ENCODE data around the gene PCNX3.

PCNX3 gene

DNA sequence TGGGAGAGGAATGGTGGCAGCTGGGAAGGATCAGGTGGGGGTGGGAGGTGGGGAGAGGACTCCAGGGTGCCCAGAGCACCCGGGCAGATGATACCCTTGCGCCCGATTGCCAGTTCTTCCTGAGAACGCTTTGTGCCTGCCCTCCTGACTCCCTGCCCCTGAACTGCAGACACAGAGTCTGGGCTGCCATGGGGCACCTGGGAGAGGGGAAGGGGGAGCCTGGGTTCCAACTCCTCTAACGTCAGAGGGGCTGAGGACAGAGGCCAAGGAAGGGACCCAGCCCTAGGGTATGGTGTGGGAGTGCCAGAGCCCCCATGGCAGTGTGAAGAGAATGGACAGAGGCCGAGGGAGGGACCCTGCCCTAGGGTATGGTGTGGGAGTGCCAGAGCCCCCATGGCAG is 19.1 kb upstream of the PCNX3 start:
- in situ Hi-C loops (cut with MboI; ENCODE audit: low sequenced_read_pairs): no loop called here

GRCh38 chr11:65598258-65598699 is 17.3 kb upstream of the PCNX3 start:
- in situ Hi-C loops (cut with MboI; ENCODE audit: low sequenced_read_pairs): no loop called here

DNA sequence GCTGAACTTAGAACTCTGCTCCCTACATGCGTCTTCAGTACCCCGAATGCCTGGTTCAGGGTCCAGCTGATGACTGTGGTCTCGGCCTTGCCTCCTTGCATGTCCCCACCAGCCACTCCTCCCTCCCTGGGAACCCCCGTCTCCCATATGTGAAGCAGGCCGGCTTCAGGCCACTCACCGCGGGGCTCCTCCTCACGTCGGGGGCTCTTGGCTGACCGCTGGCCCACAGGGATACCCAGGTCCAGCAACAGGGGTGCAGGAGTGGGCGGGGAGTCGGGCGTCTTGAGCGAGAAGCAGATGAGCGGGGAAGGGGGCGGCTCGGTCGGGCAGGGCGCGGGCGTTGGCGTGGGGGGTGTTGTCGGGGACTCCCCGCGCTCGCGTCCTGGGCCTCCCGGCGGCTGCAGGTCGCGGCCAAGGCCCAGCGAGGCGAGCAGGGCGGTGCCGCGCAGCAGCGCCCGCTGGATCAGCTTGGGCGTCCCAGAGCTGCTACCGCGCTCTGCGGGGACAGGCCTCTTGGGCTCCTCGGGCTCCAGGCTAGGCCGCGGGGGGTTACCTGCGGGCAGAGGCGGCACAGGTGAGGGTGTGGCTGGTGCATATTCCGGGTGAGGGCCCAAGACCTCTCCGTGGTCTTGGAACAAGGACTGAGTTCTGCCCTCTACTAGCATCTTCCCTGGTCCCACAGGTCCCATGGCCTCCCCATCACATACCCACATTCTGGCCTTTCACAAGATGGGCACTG is 16.2 kb upstream of the PCNX3 start:
- in situ Hi-C loops (cut with MboI; ENCODE audit: low sequenced_read_pairs): no loop called here

DNA sequence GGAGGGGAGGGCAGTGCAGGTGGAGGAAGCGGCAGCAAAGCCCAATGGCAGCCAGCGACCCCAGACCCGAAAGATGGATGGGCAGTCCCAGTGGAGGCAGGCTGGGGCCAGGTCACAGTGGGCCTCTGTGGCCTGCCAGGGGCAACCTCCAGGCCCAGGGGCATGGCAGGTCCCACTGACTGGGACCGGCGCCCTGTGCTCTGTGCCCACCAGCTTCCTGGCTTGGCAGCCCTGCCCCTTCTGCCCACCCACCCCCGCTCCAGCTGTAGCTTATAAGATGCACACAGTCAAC is 15.7 kb upstream of the PCNX3 start:
- in situ Hi-C loops (cut with MboI; ENCODE audit: low sequenced_read_pairs): no loop called here

GRCh38 chr11:65604258-65604657 is 11.3 kb upstream of the PCNX3 start:
- in situ Hi-C loops (cut with MboI; ENCODE audit: low sequenced_read_pairs): no loop called here

GRCh38 chr11:65606876-65607613 is 8.5 kb upstream of the PCNX3 start:
- in situ Hi-C loops (cut with MboI; ENCODE audit: low sequenced_read_pairs): no loop called here

- in situ Hi-C loops (cut with MboI; ENCODE audit: low sequenced_read_pairs): no loop called here
Observed at GRCh38 chr11:65607614-65608426, 7.8 kb upstream of the PCNX3 start.

GRCh38 chr11:65609229-65609628 is 6.3 kb upstream of the PCNX3 start:
- in situ Hi-C loops (cut with MboI; ENCODE audit: low sequenced_read_pairs): no loop called here

GRCh38 chr11:65609665-65610064 is 5.9 kb upstream of the PCNX3 start:
- in situ Hi-C loops (cut with MboI; ENCODE audit: low sequenced_read_pairs): no loop called here

DNA sequence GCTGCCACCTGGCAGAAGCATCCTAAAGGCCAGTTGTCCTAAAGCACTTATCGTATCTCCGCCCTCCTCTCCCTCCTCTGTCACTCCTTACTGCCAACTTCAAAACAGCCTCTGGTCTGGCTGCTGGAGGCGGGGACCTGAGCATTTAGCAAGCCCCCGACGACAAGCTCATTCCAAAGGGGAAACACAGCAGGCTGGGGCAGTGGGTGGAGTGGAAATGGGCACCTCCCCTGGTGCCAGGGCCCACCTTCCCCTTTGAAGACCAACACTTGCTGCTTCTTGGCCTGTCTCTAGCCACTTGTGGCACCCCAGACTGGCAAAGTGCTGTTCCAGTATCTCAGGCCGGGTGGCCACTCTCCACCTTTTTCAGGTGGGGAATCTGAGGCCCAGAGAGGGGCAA is 5.2 kb upstream of the PCNX3 start:
- in situ Hi-C loops (cut with MboI; ENCODE audit: low sequenced_read_pairs): no loop called here

DNA sequence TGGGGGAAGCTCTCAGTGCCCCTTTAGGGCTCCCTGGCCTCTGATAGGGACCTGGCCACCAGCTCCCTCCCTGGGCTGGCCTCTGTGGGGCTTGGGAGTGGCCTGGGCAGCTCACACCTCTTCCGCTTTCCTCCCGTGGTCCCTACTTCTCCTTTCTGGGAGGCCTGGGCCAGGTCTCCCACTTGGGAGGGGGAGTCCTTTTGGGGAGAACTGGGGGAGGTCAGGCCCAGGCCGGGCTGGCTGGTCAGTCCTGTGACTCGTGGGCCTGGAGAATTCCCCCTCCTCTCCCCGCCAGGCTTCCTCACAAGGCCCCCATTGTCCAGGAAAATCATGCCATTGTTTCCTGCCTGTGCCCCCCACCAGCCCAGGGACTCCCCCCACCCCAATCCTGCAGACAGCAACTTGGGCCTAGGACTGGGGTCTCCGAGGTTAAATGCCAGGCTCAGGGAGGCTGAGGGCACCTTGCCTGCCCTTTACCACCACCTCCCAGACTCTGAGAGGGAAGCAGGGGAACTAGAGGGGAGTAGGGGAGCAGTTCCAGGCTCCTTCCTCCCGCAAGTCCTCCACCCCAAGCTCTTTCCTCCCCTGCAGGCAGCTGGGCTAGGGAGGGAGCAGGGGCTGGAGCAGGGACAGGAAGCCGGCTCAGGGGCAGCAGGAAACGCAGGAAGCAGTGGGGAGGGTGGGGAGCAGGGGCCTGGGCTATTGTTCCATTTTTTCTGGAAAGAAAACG is 4.4 kb upstream of the PCNX3 start:
- in situ Hi-C loops (cut with MboI; ENCODE audit: low sequenced_read_pairs): no loop called here

GRCh38 chr11:65611758-65612603 is 3.6 kb upstream of the PCNX3 start:
- in situ Hi-C loops (cut with MboI; ENCODE audit: low sequenced_read_pairs): no loop called here

- in situ Hi-C loops (cut with MboI; ENCODE audit: low sequenced_read_pairs): no loop called here
Observed at GRCh38 chr11:65612691-65613090, 2.9 kb upstream of the PCNX3 start.

DNA sequence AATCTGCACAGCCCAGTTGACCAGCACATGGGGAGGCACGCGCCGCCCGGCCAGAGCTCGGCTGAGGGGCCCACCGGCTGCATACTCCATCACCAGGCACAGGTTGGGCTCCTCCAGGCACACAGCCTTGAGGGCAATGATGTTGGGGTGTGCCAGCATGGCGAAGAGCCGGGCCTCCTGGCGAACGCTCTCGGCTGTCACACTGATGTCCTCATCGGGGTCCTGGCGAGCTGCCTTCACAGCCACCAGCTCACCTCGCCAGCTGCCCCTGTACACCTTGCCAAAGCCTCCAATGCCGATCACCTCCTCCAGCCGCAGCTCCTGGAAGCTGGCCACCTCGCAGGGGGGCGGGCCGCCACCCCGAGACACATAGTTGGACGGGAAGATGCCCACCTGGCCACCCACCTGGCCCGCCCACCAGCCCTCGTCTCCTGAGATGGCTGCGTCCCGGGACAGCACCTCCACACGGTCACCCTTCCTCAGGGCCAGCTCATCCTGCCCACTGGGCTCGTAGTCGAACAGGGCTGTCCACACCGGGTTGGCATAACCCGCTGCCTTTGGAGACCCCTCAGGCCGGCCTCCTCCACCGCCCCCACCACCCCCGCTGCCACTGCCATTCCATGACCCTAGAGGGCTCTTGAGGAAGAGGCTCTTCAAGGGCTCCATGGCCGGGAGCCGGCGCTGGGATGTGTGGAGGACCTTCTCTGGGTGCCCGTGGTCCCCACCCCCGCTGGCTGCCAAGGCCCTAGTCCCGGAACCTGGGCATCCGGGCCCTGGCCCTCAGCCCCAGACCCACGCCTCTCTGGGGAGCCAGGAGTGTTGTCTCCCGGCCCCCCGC is 2.3 kb upstream of the PCNX3 start:
- in situ Hi-C loops (cut with MboI; ENCODE audit: low sequenced_read_pairs): no loop called here

DNA sequence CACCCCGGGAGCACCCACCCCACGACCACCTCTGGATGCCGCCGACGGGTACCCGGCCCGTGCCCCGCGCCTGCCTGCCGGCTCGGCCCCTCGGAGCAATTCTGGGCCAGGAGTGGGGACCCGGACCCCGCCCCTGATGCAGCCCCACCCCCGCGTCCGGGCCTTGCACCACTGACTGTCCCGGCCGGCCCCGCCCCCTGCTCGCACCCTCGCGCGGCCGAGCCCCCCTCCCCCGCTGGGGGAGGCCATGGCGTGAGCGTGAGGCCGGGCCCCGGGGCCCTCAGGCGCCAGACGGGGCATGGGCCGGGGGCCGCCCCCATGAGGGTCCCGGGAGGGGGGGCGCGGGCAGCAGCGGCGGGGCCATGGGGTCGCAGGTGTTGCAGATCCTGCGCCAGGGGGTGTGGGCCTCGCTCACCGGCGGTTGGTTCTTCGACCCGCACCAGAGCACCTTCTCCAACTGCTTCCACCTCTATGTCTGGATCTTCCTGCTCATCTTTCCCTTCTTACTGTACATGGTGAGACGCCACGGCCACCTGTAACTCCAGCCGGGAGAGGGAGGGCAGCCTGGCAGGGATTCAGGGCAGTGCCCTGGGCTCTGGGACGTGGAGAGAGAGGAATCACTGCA is 486 bp downstream of the PCNX3 start:
- in situ Hi-C loops (cut with MboI; ENCODE audit: low sequenced_read_pairs): no loop called here

DNA sequence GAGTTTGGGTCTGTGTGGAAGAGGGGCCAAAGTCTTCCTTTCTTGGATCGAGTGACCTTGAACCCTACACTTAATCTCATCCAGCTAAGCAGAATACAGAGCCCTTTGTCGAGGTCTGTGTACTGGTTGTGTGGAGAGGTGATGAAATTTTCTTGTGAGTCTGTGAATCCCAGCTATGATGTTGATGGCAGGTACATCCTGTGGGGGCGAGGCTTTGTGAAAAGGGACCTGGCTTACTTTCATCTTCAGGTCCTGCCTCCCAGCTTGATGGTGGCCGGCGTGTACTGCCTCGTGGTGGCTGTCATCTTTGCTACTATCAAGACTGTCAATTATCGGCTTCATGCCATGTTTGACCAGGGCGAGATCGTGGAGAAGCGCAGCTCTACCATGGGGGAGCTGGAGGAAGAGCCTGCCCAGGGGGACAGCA is 1.0 kb downstream of the PCNX3 start:
- in situ Hi-C loops (cut with MboI; ENCODE audit: low sequenced_read_pairs): no loop called here

DNA sequence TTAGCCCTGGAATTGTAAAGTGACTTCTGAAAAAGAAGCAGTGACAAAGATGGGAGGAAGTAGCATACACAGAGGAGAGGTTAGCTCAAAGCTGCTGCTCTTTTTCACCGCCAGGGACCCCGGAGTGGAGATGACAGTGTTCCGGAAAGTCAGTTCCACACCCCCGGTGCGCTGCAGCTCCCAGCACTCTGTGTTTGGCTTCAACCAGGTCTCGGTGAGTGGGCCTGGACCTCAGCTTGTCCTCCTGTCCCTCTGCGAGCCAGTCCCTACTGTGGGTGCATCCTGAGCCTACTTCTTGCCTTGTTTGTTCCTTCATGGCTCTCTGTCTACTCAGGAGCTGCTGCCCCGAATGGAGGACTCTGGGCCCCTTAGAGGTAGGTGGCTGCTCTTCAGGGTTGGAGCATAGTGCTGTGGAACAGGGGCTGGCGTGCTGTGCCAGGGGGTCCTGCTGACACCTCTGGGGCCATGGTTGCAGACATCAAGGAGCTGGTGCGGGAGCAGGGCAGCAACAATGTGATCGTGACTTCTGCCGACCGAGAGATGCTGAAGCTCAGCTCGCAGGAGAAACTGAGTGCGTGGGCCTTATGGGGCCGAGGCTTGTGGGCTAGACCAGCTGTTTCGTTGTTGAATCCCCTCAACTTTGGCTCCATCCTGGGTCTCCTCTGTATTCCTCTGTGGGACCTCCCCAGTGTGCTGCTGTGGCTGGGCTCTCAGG is 1.7 kb downstream of the PCNX3 start:
- in situ Hi-C loops (cut with MboI; ENCODE audit: low sequenced_read_pairs): no loop called here

All from HL-60/S4 treated with phorbol 12-myristate 13-acetate at 8.2 ng/mL for 4 days and 3 days (cell line).